GM21515 (cell line): ENCODE results near the gene MAIP1.
"Not testable (repeated sequence)": the region's sequence is repeated elsewhere in the genome, so short reads cannot be mapped to it uniquely, and the experiment has no call there.

Experiments
- ATAC-seq: cut with Tn5 transposase; IDR thresholded peaks from one replicate; pipeline ENCODE4 v1.9.1; 2021; ENCODE audit not compliant: unreplicated experiment

The MAIP1 gene

GRCh38 chr2:199955339-199956061 is at the start of gene MAIP1, which contains the start of gene TYW5:
TSS of gene MAIP1 (plus strand) at chr2:199955582. CDS start at chr2:199955799, 217 bp downstream.
TSS of gene TYW5 (minus strand) at chr2:199955491. CDS start at chr2:199955470, 21 bp downstream.
- peak; percentile 79 for ATAC-seq

GRCh38 chr2:199907008-199907714 is 48.2 kb upstream of the MAIP1 start:
- no peak for ATAC-seq

DNA sequence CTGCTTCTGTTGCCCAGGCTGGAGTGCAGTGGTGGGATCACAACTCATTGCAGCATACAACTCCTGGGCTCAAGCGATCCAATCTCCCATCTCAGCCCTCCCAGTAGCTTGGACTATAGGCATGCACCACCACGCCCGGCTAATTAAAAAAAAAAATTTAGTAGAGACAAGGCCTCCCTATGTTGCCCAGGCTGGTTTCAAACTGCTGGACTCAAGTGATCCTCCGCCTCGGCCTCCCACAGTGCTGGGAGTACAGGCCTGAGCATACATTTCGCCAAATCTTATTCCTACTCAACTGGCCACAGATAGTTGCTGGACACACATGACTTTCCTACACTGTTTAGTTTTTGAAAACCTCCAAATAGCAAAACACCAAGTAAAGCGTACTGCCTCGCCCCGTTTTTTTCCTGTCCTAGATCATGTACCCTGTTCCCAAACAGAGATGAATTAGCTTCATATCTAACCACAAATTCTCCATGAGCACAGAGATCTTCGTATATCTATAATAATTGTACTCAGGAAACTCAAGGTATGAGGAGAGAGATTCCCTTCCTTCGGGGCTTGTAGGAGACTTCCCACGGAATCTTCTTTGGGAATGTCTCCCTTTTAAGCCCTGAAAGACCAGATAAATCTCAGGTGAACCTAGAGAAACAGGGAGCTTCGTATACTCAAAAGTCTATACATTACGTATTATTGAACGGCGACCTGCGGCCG is 44.9 kb upstream of the MAIP1 start:
- no peak for ATAC-seq

DNA sequence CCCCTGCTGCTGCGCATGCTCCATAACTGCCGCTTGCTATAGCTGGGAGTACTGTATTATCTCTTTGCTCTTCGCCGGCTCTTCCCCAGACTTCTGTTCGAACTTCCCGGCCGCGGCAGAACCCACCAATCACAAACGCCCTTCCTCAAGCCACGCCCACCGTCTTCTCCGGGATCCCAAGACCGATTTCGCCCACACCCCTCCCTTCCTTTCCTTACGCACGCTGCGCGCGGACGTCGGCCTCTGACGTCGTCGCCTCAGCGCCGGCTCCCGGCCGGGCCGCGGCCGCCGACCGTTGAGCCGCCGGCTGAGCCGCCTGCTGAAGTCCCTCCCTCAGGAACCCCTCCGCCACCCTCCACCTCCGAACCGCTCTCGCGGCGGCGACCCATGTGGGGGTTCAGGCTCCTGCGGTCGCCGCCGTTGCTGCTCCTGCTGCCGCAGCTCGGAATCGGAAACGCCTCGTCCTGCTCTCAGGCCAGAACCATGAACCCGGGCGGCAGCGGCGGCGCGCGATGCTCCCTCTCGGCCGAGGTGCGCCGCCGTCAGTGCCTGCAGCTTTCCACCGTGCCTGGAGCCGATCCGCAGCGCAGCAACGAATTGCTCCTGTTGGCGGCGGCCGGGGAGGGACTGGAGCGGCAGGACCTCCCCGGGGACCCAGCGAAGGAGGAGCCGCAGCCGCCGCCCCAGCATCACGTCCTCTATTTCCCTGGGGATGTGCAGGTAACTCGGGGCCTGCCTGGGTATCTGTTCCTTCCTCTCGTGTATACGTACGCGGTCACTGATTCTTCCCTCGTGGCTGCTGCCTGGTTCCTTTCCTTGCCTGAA is 44.1 kb upstream of the MAIP1 start, which contains the start of gene C2orf69:
C2orf69 (plus strand) TSS at position 242 of the 825 bp plus-strand sequence; CDS start at position 388, 146 bp downstream.
- peak; percentile 93 for ATAC-seq

DNA sequence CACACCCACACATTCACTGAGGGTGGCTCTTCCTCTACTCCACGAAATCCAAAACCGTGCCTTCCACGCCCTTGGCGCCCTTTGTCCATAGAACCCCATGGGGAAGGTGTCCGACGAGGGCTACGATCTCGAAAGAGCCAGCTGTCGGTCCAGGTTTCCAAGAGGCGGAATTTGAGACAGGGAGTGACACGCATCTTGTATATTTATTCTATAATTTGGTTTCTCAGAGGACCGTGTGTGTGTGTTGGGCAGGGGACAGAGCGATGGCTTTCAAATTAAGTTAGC is 43.6 kb upstream of the MAIP1 start:
- no peak for ATAC-seq

GRCh38 chr2:199912553-199913114 is 42.7 kb upstream of the MAIP1 start:
- not testable (repeated sequence) for ATAC-seq

DNA sequence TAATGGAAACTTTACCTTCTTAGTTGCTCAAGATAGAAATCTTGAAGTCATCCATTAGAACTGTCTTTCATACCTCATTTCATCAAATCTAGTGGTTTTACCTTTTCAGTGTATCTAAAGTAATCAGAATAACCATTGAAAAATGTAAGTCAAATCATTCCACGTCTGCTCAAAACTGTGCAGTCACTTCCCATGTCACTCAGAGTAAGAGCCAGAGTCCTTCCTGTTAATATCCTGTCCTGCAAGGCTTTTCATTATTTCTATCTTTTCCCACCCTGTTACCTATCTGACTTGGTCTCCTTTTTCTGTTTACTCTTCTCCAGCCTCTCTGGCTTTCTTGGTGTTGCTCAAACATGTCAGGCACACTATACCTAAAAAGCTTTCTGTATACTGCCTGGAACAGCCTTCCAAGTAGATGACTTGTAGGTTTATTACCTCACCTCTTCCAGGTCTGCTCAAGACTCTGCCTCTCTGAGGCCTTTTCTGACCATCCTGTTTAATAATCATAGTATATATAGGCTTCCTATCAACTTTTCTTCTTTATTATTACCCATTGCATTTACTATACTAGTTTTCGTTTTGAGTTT is 40.9 kb upstream of the MAIP1 start:
- no peak for ATAC-seq

- no peak for ATAC-seq
Observed at GRCh38 chr2:199916980-199917379, 38.4 kb upstream of the MAIP1 start.

DNA sequence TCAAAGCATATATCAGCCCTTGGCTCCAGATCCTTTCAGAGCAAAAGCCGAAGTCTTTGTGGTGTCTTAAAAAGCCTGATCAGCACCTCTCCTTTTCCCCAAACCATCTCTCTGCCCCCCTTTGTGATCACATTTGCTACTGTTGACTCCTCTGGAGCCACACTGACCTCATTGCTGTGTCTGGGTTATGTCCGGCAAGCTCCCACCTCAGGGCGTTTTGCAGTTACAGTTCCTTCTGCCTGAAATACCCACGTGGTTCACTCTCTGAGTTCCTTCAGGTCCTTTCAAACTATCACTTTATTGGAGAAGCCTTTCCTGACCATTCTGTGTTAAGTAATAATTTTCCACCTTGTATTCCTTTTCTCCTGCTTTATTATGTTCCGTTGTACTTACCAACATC is 32.5 kb upstream of the MAIP1 start:
- ATAC-seq: no peak

DNA sequence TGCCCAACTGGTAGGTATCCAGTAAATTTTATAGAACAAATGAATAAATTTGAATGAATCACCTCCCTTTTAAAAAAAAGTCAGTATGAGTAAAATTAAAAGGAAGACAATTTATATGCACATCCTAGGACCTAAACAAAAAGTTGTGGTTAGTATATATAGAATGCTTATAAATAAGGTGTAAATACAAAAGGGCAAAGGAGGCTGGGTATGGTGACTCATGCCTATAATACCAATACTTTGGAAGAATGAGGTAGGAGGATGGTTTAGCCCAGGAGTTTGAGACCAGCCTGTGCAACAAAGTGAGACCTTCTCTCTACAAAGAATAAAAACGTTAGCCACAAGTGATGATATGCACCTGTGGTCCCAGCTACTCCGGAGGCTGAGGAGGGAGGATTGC is 31.5 kb upstream of the MAIP1 start:
- no peak for ATAC-seq

- ATAC-seq: no peak
Observed at GRCh38 chr2:199926806-199927205, 28.6 kb upstream of the MAIP1 start.

- ATAC-seq: no peak
Observed at GRCh38 chr2:199928226-199928625, 27.2 kb upstream of the MAIP1 start.

DNA sequence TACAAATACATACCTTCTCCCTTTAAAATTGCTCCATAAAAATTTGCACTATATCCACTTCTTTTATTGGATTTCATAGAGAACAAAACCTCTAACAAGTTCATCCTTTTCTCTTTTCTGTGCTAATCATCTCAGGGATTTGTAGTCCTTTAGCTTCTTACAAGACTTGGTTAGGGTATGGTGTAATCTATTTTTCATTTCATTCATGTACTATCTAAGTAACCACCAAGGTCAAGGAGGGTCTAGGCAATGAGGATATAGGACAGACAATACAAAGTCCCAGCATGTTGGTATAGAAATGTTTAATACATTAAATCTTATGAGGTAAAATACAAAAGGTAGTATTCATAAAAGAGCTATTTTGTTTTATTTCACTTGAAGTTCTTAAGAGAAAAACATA is 26.8 kb upstream of the MAIP1 start:
- ATAC-seq: no peak

- no peak for ATAC-seq
Observed at GRCh38 chr2:199929262-199929661, 26.1 kb upstream of the MAIP1 start.

DNA sequence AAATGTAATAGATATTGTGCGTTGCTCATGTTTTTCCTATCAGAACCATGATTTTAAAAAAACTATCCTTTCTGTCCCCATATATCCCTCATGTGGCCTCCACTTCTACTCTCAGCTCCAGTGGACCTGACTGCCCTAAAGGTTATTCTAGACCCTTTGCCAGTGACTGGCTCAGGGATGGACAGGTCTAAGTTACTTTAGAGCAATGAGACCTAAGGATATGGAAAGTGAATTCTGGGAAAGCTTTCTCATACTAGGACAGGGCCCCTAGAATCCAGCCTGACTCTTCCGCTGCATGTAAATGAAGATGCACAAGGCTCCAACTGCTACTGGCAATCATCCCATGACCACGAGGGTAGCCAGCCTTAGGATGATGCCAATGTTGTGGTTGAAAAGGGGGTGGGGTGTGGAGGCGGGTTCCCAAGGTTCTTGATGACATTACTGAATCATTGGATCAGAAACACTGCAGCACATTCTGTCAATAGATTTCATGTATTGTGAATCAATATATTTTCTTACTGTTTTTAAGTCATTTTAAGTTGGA is 23.0 kb upstream of the MAIP1 start:
- ATAC-seq: no peak

- no peak for ATAC-seq
Observed at GRCh38 chr2:199933466-199933865, 21.9 kb upstream of the MAIP1 start.

DNA sequence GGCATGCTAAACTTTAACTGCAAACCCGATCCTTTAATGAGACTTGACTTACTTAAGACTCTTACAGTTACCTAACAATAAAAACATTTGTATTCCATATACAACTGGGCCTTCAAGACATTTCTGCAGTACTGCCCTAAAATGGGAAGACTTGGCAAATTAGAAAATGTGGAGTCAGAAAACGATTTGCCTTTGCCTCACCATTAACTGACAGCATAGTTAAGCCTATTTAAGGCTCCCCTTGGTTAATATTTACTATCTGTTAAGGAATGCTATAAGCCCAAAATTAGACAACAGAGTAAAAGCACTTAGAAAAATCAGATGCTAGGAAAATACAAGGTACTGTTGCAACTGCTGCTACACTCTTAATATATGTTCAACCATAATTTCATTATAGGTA is 18.8 kb upstream of the MAIP1 start:
- no peak for ATAC-seq

GRCh38 chr2:199940373-199940772 is 15.0 kb upstream of the MAIP1 start:
- peak; percentile 56 for ATAC-seq

- no peak for ATAC-seq
Observed at GRCh38 chr2:199943373-199943772, 12.0 kb upstream of the MAIP1 start.

DNA sequence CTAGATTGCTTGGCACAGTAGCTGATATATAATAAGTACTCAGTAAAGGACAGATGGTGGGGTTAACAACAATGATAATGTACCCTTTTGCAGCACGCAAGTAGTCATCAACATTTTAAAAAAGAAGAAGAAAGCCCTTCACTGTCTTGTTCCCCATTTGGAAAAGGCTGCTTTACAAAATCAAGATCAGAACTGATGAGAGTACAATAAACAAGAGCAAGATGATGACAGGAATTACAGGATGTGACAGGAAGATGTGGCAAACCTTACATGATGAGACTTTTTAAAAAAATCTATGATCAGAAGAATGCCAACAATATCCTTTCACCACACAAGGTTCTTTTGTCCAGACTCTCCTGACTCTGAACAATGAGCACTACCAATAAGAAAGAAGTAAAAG is 9.2 kb upstream of the MAIP1 start:
- no peak for ATAC-seq
